Measurements from ENCODE around the gene POLD2.

GRCh38 chr7:44111761-44112160 lies 11.6 kb downstream of the POLD2 start:
- TF ChIP-seq POLR2A (IDR thresholded peaks at IDR 0.05) (no peak), CTCF (IDR thresholded peaks at IDR 0.05) (no peak)
